ENCODE data around the gene REXO4.
A peak's percentile ranks its signal among the peaks of the same experiment; 100 is the strongest.
"Not testable (repeated sequence)": the region's sequence is repeated elsewhere in the genome, so short reads cannot be mapped to it uniquely, and the experiment has no call there.

The REXO4 gene

DNA sequence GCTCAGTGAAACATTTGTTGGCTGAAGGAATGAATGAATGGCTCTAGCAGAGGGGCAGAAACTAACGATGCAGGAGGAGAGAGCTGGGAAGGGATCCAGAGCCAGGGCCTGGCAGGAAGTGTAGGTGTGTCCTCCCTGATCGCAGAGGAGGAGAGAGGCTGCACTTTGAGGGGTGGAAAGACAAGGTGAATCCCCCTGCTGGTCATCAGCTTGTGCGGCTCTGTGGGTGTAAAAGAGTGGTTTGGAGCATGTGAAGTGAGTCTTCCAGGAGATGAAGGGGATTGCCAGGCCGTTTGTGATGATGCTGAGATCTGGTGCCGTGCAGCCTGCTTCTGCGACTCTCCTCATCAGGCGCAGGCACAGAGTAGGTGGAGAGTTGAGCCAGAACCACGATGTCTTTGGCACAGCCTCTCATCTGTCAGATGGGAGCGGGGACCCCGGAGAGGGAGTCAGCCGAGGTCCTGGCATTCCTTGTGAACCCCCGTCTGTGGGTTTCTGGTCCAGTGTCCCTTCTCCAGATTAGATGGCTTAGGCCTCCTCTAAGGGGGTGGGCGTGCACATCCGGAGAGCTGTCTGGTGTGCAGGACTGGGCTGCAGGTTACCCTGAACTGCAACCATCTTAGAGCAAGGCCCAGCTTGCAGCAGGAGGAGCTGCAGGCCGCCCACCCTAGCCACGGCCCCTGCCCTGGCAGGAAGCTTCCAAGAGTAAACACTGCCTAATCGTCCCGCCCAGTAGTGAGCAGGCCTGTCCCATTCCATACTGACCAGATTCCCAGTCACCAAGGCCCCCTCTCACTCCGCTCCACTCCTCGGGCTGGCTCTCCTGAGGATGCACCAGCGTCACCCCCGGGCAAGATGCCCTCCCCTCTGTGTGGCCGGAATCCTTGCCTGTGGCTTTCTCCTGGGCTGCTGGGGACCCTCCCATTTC is 4.1 kb upstream of the REXO4 start, which contains the start of gene ADAMTS13:
ADAMTS13 (plus strand) TSS at position 753 of the 928 bp plus-strand sequence; CDS start at position 830, 77 bp downstream.
- no peak for DNase-seq (ENCODE audit: low read depth)

DNA sequence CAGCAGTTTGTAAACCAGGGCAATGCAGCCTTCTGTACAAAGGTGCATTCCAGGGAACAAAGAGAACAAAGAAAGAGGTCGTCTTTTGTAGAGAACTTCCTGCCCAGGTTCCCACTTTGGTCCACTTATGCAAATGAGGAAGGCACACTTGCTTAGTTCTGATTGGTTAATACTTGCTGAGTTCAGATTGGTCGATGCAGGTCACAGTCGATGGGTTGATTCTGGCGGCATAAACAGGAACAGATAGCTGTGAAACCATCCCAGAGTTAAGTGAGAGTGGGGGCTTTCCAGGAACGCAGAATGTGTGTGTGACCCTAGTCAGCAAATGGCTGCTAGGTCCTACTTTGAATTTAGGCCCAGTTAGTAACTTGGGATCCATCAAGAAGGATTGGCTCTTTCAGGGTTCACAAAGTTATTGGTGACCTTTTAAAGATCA is 2.6 kb upstream of the REXO4 start:
- no peak for DNase-seq (ENCODE audit: low read depth)

DNA sequence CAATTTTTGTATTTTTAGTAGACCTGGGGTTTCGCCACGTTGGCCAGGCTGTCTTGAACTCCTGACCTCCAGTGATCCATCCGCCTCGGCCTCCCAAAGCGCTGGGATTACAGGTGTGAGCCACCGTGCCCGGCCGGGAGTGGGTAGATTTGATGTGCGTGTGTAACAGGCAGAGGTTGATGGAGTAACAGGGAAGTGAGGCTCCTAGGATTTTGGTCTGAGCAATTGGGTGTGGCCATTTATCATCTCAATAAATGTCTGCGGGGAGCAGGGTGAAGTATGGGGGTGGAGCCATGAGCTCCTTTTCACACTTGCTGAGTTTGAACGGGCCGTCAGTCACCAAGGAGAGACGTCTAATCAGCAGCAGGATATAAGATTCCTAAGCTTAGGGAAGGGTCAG is 1.2 kb upstream of the REXO4 start:
- DNase-seq (ENCODE audit: low read depth): no peak

DNA sequence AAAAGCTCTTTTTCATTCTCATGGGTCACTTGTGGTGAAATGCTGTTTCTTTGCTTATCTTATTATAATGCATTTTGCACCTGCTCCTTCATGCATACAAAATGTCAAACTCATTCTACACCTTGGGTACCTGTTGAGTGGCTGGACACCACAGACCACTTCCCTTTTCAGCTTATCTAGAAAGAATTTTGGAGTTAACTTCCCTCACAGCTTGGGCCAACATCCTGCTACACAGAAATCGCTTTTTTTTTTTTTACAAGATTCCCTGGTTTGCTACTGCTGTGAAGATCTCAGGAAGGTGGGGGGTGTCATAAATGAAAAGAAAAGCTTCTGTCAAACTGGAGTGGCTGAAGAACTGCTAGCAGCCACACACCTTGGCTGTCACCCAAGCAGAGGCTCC is 2.6 kb downstream of the REXO4 start:
- no peak for DNase-seq (ENCODE audit: low read depth)

DNA sequence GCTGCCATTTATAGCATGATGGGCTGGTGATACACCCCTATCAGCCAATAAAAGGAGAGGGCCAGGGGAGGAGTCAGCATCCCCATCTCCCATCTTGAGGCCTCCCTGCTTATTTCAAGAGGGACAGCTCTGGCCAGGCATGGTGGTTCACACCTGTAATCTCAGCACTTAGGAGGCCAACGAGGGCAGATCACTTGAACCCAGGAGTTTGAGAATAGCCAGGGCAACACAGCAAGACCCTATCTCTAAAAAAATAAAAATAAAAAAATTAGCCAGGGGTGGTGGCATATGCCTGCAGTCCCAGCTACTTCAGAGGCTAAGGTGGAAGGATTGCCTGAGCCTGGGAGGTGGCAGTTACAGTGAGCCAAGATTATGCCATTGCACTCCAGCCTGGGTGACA is 9.8 kb downstream of the REXO4 start:
- DNase-seq (ENCODE audit: low read depth): no peak

DNA sequence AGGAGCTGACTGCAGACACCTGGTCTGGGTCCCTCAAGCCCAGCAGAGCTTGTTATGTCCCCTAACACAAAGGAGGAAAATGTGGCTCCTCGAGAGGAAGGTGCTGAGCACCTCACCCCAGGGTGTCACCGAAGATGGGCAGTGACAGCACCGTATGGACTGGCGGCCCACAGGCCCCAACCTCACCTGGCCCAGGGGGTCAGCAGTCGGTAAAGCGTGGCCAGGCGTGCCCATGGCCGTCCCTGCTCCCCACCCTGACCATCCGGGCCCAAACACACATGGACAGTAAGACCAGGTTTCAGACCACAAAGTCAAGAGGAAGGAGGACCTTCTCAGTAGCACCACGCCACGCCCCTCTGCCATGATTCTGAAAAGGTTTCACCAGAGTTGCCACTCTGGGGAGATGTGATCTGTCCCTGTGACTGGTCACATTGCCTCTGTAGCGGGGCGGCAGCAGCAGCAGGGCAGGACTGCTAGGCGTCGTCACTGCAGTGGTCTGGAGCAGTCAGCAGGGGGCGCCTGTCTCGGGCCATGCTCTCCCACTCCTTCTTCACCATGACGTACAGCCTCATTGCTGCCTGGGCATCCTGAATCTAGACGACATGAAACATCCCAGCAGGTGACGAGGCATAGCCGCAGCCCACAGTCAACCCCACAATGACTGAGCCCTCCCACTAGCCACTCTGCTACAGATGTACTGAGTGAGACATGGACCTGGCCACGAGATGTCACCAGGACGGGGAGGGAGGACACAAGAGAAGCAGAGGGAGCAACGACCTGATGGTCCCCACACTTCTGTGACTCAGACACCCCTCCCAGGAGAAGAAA is 11.1 kb downstream of the REXO4 start:
- peak; percentile 65 for DNase-seq (ENCODE audit: low read depth)

DNA sequence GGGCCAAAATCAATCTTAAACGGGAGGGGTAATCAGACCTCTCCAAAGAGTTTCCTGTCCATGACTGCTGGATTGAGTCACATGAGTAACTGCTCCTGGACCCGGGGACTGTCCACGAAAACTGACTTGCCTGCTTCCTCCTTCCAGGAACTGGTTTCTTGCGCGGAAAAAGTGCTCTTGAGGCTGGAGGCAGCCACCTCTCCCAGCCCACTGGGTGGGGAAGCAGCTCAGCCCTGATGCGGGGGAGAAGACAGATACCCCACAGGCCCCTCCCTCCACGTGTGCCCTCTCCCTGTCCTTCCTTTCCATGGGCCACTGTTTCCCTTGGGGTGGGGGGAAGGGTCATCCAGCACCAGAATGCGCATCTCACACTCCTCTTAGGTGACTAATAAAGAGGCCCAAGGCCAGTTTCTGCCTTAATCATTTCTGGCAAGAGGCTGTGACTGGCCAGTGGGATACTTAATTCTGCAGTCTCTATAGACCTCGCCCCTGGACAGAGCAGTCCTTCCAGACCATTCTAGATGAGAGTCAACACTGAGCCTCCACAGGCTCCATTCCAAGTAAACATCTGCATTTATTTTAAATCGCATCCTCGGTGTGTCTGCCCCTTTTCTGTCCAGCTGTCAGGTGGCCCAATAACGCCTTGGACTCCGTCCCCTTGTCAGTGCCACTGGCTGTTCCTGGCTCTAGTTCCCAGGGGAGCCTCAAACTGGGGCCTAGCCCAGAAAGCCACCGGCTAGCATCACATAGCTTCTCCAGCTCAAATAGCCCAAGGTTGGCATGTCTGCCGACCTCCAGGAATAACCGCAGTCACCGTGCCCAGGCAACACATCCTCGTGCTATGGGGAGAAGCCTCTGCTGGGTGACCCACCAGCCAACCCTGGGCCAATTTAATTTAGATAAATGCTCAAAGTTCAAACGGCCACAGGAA is 12.0 kb downstream of the REXO4 start:
- peak; percentile 62 for DNase-seq (ENCODE audit: low read depth)

DNA sequence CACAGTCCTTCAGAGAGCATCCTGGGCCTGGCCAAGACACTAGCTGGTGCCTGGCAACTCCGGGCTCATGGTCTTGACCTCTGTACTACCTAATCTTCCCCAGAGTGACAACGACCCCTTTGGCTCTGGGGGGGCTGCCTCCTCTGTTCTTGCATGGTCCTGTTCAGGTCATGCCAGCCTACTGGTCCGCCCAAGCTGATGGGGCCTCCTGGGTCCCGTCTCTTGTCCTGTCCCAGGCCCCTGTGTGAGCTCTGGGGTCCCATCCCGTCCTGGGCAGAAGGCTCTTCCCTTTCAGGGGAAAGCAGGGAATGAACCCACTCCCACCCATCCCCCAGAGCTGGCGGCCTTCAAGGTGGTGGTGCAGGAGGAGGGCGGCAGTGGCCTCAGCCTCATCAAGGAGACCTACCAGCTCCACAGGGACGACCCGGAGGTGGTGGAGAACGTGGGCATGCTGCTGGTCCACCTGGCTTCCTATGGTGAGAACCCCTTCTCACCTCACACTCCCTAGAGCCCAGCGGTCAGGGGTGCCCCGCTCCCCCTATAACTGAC is 13.3 kb downstream of the REXO4 start:
- no peak for DNase-seq (ENCODE audit: low read depth)

DNA sequence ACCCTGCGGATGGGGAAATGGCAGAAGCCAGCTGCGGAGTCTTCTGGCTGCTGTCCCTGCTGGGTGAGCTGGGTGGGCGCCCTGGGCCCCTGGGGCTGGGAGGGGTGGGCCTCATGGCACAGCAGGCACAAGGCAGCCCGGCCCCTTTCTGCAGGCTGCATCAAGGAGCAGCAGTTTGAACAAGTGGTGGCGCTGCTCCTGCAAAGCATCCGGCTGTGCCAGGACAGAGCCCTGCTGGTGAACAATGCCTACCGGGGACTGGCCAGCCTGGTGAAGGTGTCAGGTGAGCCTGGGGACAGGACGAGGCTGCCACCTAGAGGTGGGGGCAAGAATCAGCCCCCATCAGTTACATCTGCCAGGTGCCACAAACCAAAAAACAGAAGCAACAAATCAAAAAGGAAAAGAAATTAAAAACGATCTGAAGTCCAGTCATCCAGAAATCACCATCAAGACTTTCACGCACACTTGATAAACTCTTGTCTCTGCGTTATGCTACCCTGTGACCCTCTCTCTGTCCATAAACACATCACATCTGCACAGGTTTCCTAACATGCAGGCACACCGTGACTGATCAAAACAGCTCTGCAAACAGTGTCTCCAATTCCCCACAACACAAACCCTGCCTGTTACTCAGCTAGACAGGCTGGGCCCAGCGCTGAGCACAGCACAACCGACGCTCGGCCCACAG is 13.9 kb downstream of the REXO4 start:
- DNase-seq (ENCODE audit: low read depth): peak; percentile 12

DNA sequence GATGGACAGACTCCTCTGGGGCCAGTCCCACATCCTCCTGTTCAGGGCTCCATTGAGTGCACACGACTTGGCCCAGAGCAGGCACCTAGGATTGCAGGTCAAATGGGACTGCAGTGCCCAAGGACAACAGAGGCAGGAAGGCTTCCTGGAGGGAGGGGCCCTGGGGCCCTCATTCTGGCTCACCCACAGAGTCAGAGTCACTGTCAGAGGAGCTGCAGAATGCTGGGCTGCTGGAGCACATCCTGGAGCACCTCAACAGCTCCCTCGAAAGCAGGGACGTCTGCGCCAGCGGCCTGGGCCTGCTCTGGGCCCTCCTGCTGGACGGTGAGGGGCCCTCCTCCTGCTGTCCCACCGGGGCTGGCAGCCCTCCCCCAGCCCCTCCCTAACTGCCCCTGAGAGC is 15.1 kb downstream of the REXO4 start:
- DNase-seq (ENCODE audit: low read depth): no peak

DNA sequence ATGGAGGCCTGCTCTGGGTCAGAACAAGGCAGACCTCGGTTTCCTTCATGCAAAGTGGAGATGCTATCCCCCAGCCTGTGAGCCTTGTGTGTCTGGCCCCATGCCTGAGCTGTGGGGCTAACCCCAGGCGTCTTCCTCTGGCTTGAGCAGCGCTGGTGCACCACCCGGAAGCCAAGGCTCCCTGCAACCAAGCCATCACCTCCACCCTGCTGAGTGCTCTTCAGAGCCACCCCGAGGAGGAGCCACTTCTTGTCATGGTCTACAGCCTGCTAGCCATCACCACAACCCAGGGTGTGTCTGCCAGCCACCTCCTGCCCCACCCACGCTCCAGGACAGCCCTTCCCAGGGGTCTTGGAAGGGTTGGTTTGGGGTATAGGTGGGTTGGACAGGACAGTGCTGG is 16.2 kb downstream of the REXO4 start:
- no peak for DNase-seq (ENCODE audit: low read depth)

DNA sequence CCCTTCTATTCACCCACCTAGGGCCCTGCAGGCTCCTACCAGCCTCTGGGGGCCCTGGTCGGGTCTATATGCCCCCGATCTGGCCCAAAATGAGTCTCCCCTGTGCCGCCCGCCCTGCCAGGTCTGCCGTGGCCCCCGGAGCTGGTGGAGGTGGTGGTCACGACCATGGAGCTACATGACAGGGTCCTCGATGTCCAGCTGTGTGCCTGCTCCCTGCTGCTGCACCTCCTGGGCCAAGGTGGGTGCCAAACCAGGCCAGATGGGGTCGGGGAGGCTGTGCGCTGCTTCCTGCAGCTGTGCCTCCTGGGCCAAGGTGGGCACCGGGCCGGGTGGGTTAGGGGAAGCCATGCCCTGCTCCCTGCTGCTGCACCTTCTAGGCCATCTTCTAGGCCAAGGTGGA is 17.5 kb downstream of the REXO4 start:
- DNase-seq (ENCODE audit: low read depth): no peak

DNA sequence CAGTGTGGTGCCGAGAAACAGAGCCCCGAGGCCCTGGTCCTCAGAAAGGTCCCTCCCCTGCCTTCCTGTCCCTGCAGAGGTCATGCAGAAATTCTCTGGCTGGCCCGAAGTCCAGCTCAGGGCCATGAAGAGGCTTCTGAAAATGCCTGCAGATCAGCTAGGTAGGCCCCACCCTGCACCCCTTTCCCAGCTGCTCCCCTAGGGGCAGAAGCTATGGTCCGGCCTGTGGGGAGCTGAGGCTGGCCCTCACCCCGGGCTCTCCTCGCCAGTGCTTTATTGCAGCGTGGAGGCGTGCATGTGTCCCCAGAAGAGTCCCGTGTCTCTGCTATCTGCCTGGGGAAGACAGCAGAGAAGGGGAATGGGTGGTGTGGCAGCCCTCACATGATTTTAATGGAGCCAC is 19.9 kb downstream of the REXO4 start:
- no peak for DNase-seq (ENCODE audit: low read depth)

DNA sequence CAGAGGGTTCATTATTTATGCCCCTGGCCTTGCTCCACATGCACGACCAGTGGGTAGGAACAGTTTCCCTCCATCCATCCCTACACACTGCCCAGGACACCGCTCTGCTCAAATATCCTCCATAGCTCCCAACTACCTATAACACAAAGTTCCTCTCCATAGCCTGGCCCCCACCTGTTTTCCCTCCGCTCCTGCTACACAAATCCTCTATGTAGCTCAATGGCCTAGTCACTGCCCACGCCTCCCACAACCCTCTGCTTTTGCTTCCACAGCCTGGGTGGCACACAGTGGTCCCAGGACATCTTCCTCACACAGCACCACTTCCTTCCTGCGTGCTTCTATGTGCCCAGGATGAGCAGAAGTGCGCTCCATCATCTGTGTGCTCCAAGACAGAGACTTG is 20.4 kb downstream of the REXO4 start:
- no peak for DNase-seq (ENCODE audit: low read depth)

DNA sequence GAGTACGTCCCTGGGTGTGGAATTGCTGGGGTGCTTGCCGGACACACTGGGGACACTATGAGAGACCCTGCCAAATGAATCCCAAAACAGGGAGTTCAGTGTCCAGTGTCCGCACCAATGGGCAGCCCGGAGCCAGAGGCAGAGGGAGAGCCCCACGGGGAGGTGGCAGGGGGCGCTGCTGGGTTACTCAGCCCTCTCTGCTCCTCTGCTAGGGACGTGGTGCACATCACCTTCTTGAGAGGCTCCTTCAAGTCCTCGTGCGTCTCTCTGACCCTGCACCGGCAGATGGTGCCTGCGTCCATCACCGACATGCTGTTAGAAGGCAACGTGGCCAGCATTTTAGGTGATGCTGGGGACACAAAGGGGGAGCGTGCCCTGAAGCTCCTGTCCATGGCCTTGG is 20.9 kb downstream of the REXO4 start:
- DNase-seq (ENCODE audit: low read depth): peak; percentile 29

DNA sequence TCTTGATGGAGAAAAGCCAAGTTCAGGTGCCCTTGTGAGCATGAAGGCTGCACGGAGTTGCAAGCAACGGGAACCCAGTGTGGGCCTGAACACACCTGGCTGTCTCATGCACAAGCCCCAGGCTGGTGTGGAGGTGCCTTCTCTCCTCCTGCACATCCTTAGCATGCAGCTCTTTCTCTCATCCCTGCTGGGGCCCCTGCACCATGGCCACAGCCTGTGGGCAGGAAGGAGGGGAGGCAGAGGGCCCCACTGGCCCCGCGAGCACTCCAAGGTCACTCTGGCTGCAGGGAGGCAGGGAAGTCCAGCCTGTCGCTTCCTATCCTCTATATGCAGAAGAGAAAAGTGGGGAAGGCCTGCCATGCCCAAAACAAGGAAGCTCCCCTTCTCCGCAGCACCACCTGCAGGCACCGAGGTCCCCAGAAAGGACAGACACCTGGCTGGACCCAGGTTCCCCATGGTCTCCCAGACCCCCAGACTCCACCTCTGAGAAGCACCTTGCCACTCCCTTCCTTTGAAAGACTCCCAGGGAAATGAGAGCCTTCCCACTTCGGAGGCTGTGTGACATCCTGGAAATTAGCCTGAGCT is 23.0 kb downstream of the REXO4 start:
- no peak for DNase-seq (ENCODE audit: low read depth)

DNA sequence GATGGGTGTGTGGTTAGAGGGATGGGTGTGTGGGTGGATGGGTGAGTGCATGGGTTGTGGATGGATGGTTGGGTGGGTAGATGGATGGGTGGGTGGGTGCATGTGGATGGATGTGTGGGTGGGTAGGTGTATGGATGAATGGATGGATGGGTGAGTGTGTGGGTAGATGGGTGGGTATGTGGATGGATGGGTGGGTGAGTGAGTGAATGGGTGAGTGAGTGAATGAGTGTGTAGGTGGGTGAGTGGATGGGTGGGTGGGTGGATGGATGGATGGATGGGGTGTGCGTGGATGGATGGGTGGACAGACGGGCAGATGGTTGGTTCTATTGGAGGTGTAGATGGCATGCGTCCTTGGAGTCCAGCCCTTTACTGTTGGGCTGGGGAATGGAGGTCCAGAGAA is 24.4 kb downstream of the REXO4 start:
- no peak for DNase-seq (ENCODE audit: low read depth)

DNA sequence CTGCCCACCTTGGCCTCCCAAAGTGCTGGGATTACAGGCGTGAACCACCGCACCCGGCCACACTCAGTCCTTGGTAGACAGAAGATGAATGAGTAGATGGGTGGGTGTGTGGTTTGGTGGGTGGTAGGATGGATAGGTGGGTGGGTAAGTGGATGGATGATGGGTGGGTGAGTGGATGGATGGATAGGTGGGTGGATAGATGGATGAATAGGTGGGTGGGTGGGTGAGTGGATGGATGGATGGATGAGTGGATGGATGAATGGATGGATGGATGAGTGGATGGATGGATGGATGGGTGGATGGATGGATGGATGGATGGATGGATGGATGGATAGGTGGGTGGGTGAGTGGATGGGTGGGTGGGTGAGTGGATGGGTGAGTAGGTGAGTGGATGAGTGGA is 25.5 kb downstream of the REXO4 start:
- DNase-seq (ENCODE audit: low read depth): not testable (repeated sequence)

DNA sequence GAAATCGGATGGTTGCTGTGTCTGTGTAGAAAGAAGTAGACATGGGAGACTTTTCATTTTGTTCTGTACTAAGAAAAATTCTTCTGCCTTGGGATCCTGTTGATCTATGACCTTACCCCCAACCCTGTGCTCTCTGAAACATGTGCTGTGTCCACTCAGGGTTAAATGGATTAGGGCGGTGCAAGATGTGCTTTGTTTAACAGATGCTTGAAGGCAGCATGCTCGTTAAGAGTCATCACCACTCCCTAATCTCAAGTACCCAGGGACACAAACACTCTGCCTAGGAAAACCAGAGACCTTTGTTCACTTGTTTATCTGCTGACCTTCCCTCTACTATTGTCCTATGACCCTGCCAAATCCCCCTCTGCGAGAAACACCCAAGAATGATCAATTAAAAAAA is 26.4 kb downstream of the REXO4 start:
- DNase-seq (ENCODE audit: low read depth): not testable (repeated sequence)

DNA sequence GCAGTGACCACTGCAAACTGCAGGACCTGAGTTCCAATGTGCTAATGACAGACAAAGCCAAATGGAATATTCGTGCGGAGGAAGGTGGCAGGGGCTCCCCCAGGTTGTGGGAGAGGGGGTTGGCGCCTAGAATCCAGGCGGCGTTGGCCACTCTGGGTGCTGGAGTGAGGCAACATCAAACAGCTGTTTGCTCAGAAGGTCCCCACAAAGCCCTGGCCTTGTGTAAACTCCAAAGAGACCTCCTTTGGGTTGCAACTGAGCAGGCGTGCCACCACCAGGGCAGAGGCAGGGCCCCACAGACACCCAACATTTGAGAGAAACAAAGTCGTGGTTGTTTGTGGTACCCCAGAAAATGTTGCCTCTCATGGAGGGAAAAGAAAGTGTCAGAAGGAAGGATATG is 27.1 kb downstream of the REXO4 start:
- DNase-seq (ENCODE audit: low read depth): no peak

DNA sequence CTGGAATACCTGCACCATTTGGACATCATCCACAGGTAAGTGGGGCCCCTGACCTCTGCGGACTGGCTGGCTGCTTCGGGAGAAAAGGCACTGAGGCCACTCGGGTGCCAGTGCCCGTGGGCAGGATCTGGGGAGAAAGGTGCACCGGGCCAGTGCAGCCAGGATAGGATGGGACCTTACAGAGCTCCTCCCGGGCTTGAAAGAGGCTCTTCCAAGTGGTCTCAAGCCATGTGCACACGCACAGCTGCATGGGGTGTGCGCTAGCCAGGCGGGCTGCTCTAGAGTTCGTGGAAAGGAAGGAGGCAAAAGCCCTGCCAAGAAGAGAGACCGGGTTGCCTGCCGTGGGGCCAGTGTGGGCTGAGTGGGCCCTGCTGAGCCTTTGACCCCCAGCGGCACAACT is 28.2 kb downstream of the REXO4 start:
- no peak for DNase-seq (ENCODE audit: low read depth)

All from amniotic epithelial cell (primary cell).